Body of pancreas (tissue), 4 donors: ENCODE measurements around the gene LHX5. TPM values are rescaled to one million over a fixed set of nuclear protein-coding genes. Genes with fewer than 3 reads are reported as not detected.

ENCODE experiments used
- ATAC-seq: fragments of 150-250 bp; one replicate; pipeline ENCODE4 v1.9.1; 2016
- DNase-seq, 4 donors: peaks; one replicate each; pipeline ENCODE4 v3.0.0-alpha.2; 2019
- H3K27ac ChIP-seq, 4 donors: fragments of 200-600 bp; sonication (generic); 1 replicate in 3 of 4; 2 replicates in 1 of 4; pipeline versions ENCODE4 v1.5.1 to v1.6.1; 2016 to 2019; ENCODE audit warnings: mild to moderate bottlenecking in 1 of 4, mixed read lengths in 1 of 4, moderate library complexity in 1 of 4
- H3K27me3 ChIP-seq, 2 donors: fragments of 200-600 bp; sonication (generic); one replicate each; pipeline ENCODE4 v1.6.0; 2016; ENCODE audit warnings: mild to moderate bottlenecking in 1 of 2
- H3K36me3 ChIP-seq, 2 donors: fragments of 200-600 bp; sonication (generic); replicated peaks in 1 of 2; 2 replicates each; pipeline ENCODE4 v1.5.1; 2016; ENCODE audit warnings: low read depth in 2 of 2; ENCODE audit not compliant: insufficient read depth in 1 of 2
- H3K4me1 ChIP-seq: fragments of 200-600 bp; sonication (generic); one replicate; pipeline ENCODE4 v1.6.0; 2016
- H3K4me3 ChIP-seq, 2 donors: fragments of 200-600 bp; sonication (generic); 1 replicate in 1 of 2; 2 replicates in 1 of 2; pipeline ENCODE4 v1.5.1; 2016 to 2019
- H3K9me3 ChIP-seq, 3 donors: fragments of 200-600 bp; sonication (generic); 1 replicate in 2 of 3; 2 replicates in 1 of 3; pipeline ENCODE4 v1.5.1; 2016
- POLR2A ChIP-seq, 3 donors: fragments of 450-650 bp; IDR thresholded peaks; one replicate each; pipeline ENCODE4 v1.6.1; 2016; ENCODE audit warnings: antibody characterized with exemption in 3 of 3, mild to moderate bottlenecking in 2 of 3
- WGBS, 2 donors: methylation state at CpG; one replicate each; pipeline ENCODE4 v1.1.5; 2017; 5-methylcytosine and 5-hydroxymethylcytosine counted together
- intact Hi-C: fragments of 100-400 bp; cut with DNase I; formaldehyde crosslinking; loops from one replicate; pipeline ENCODE4 v1.15.1; 2023
- total RNA-seq, 2 donors: library from RNA; depleted of rRNA; stranded (reverse); fragments of >200 nt; gene quantifications; one replicate each; pipeline ENCODE4 v1.1.0, GENCODE V29; 2016
- TF ChIP-seq, protein P1 (sequence below), 7 experiments: fragments of 450-650 bp in 4 of 7; fragments of 200-600 bp in 3 of 7; sonication (generic) in 3 of 7; IDR thresholded peaks; one replicate each; pipeline ENCODE4 v1.5.1; 2016 to 2019; ENCODE audit warnings: antibody characterized with exemption in 7 of 7

The LHX5 gene
- total RNA-seq, 2 donors from 2014 or later, result not detected

DNA sequence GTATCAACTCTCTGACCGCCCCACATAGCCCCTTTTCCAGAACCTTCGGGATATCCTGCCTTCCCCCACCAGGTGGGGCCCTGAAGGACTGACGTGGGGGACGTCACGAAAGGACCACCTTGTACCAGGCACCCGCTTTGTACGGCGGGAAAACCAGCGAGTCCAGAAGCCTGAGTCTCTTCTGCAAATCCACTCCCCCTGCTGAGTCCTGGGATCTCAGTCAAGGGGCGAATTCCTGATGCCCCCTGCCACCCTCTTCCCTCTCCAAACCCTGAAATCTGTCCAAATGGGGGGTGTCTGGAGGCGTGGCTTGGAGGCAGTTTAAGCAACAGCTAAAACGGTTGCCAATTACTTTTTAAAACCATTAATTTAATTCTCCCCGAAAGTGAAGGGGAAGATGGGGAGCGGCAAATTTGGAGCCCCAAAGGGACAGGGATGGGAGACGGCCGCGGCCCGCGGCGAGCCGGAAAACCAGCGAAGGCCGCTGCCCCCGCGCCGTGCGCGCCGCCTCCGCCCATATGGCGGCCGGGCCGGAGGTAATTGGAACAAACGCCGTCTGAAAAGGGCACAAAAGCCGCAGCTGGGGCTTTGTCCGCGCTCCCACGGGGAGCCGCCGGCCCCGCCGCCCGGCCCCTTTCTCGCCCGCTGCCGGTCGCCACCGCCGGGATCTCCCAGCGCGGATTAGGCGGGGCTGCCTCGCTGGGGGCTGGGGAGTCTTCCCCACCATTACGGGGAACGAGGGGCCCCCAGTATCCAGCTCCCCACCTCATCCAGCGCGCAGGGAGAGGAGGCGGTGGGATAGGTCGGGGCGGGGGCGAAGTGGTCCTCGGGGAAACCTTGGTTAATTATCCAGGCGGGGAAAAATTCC is 6.6 kb downstream of the LHX5 start:
- WGBS, 2 donors, result 4 to 8% methylated on average over 37 to 64 of the region's 64 CpGs
- H3K27me3 ChIP-seq, result peaks cover 0 to 54% of the 10 kb centered on the region in 2 donors
- intact Hi-C loops, result loop anchor here (10.0 kb wide), 1 partner anchor 450 kb away; no protein-coding TSS in a partner anchor
- ATAC-seq, result no peak
- no peak overlapping the region for H3K27ac ChIP-seq
- TF ChIP-seq, protein P1, sequence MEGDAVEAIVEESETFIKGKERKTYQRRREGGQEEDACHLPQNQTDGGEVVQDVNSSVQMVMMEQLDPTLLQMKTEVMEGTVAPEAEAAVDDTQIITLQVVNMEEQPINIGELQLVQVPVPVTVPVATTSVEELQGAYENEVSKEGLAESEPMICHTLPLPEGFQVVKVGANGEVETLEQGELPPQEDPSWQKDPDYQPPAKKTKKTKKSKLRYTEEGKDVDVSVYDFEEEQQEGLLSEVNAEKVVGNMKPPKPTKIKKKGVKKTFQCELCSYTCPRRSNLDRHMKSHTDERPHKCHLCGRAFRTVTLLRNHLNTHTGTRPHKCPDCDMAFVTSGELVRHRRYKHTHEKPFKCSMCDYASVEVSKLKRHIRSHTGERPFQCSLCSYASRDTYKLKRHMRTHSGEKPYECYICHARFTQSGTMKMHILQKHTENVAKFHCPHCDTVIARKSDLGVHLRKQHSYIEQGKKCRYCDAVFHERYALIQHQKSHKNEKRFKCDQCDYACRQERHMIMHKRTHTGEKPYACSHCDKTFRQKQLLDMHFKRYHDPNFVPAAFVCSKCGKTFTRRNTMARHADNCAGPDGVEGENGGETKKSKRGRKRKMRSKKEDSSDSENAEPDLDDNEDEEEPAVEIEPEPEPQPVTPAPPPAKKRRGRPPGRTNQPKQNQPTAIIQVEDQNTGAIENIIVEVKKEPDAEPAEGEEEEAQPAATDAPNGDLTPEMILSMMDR (IDR thresholded peaks at IDR 0.05), result no peak
- TF ChIP-seq POLR2A (IDR thresholded peaks at IDR 0.05), result no peak
- peaks cover 49% of the 10 kb centered on the region for H3K4me1 ChIP-seq
- no peaks in the 10 kb centered on the region for H3K36me3 ChIP-seq
- H3K9me3 ChIP-seq, result no peaks in the 10 kb centered on the region
- peak in 1 of 4 donors; percentile 15 for DNase-seq
- H3K4me3 ChIP-seq, result no peak overlapping the region

GRCh38 chr12:113464452-113464775 is 7.3 kb downstream of the LHX5 start:
- ATAC-seq (no peak), DNase-seq (no peak)
- no peak overlapping the region for H3K4me3 ChIP-seq
- H3K36me3 ChIP-seq, result no peaks in the 10 kb centered on the region
- TF ChIP-seq POLR2A (IDR thresholded peaks at IDR 0.05), result no peak
- TF ChIP-seq, protein P1 (IDR thresholded peaks at IDR 0.05), result no peak
- H3K4me1 ChIP-seq, result peaks cover 49% of the 10 kb centered on the region
- intact Hi-C loops, result loop anchor here (10.0 kb wide), 1 partner anchor 450 kb away; no protein-coding TSS in a partner anchor
- no peaks in the 10 kb centered on the region for H3K9me3 ChIP-seq
- H3K27ac ChIP-seq, result no peak overlapping the region
- peaks cover 0 to 54% of the 10 kb centered on the region in 2 donors for H3K27me3 ChIP-seq
- 11 to 20% methylated on average over 5 to 16 of the region's 16 CpGs for WGBS, 2 donors

DNA sequence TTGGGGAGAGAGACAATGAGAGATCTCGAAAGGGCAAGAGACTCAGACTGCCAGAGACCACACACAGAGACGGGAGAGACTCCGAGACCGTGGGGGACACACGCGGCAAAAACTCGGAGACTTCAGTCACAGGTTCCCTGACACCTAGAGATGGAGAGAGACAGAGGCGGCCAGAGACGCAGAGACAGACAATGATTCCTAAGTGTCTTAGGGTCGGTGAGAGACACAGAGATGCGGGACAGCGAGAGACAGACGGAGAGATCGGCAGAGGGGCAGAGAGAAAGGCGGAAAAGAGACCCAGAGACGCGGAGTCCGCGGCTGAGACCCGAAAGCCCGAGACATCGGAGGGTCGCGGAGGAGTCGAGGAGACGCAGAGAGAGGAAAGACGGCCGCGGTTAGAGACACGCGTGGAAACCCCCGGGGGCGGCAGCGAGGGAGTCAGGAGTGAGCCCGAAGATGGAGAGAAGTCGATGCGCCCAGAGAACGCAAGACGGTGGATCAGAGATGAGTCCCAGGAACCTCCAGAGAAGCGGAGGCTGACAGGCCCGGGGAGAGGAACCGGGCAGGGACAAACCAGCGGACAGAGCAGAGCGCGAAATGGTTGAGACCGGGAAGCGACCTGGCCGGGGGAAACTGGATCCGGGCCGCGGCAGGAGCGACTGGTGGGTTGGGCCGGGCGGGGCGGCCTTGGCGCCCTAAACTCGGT is 7.8 kb downstream of the LHX5 start:
- Histone ChIP-seq H3K4me1 (peaks cover 49% of the 10 kb centered on the region), H3K27me3 (peaks cover 0 to 54% of the 10 kb centered on the region in 2 donors)
- WGBS, 2 donors, result 8 to 13% methylated on average over 51 to 57 of the region's 57 CpGs

DNA sequence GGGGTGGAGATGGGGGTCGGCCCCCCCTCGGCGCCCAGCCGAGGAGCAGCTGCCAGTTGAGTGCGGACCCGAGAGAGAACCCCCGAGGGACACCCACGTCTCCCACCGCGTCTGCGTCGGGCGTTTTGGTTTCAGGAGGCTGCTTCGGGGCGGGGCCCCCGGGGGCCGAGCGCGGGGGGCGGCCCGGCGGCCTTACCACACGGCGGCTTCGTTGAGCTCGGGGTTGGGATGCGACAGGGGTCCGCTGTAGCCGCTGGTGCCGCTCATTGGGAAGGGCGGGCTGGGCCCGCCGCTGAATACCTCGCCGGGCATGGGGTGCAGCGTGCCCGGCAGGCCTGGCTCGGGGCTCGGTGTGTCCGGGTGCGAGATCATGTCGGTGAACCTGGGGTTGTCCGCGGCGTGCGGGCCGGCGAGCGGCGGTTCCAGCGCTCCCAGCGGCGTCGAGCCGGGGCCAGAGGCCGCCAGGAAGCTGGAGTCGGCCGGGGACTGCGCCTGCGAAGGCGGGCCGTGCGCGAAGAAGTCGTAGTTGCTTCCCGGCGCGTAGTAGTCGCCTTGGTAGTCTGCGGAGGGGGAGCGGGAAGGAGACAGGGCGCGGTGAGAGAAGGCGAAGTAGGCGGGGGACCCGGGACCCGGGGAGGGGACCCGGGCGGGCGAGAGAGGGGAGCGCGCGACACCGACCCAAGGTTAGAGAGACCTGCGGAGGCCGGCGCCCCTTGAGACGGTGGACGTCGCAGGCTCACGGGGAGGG is 8.5 kb downstream of the LHX5 start:
- WGBS, 2 donors, result 2 to 7% methylated on average over 29 to 91 of the region's 91 CpGs
- DNase-seq (no peak), ATAC-seq (no peak)
- intact Hi-C loops, result loop anchor here (10.0 kb wide), 1 partner anchor 452 kb away; no protein-coding TSS in a partner anchor
- no peak for TF ChIP-seq POLR2A (IDR thresholded peaks at IDR 0.05)
- TF ChIP-seq, protein P1 (IDR thresholded peaks at IDR 0.05), result no peak
- Histone ChIP-seq H3K27ac (no peak overlapping the region), H3K27me3 (peaks cover 0 to 49% of the 10 kb centered on the region in 2 donors), H3K4me1 (peaks cover 46% of the 10 kb centered on the region), H3K4me3 (no peak overlapping the region), H3K36me3 (no peaks in the 10 kb centered on the region), H3K9me3 (no peaks in the 10 kb centered on the region)

More for the DNA sequence above, 7.8 kb downstream of the LHX5 start:
- Histone ChIP-seq H3K36me3 (no peaks in the 10 kb centered on the region), H3K9me3 (no peaks in the 10 kb centered on the region), H3K4me3 (no peak overlapping the region), H3K27ac (no peak overlapping the region)
- intact Hi-C loops, result loop anchor here (10.0 kb wide), 1 partner anchor 451 kb away; no protein-coding TSS in a partner anchor
- no peak for ATAC-seq
- DNase-seq, result no peak
- TF ChIP-seq, protein P1 (IDR thresholded peaks at IDR 0.05), result no peak
- no peak for TF ChIP-seq POLR2A (IDR thresholded peaks at IDR 0.05)
